Measurements from ENCODE around the gene ENO2.

DNA sequence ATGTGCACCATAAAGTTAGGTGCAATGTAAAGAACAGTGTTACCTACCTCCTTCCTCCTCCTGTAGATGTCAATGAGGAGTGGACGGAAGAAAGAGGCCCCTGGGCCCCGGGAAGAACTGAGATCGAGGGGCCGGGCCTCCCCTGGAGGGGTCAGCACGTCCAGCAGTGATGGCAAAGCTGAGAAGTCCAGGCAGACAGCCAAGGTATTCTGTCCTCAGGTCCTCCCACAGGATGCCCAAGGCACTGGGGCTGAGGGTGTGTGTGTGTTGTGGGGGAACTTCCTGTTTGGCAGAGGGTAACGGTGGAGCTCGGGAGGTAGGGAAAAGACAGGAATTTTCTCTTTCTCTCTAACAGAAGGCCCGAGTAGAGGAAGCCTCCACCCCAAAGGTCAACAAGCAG lies 19.7 kb downstream of the ENO2 start:
- no peak for TF ChIP-seq POLR2A (IDR thresholded peaks at IDR 0.05)
- TF ChIP-seq, protein P1, sequence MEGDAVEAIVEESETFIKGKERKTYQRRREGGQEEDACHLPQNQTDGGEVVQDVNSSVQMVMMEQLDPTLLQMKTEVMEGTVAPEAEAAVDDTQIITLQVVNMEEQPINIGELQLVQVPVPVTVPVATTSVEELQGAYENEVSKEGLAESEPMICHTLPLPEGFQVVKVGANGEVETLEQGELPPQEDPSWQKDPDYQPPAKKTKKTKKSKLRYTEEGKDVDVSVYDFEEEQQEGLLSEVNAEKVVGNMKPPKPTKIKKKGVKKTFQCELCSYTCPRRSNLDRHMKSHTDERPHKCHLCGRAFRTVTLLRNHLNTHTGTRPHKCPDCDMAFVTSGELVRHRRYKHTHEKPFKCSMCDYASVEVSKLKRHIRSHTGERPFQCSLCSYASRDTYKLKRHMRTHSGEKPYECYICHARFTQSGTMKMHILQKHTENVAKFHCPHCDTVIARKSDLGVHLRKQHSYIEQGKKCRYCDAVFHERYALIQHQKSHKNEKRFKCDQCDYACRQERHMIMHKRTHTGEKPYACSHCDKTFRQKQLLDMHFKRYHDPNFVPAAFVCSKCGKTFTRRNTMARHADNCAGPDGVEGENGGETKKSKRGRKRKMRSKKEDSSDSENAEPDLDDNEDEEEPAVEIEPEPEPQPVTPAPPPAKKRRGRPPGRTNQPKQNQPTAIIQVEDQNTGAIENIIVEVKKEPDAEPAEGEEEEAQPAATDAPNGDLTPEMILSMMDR (IDR thresholded peaks at IDR 0.05): no peak
